GM10266 (cell line): ENCODE results near the gene PGAP2.
"Not testable (repeated sequence)": the region's sequence is repeated elsewhere in the genome, so short reads cannot be mapped to it uniquely, and the experiment has no call there.

Source experiments
- DNase-seq: peaks from one replicate; pipeline ENCODE4 v3.0.0; 2012; ENCODE audit errors: extremely low spot score
- CTCF ChIP-seq: IDR thresholded peaks from 2 replicates; pipeline ENCODE4 v1.5.1; 2012; ENCODE audit warnings: mild to moderate bottlenecking, low read depth; ENCODE audit not compliant: control insufficient read depth, insufficient read depth; ENCODE audit errors: missing control alignments

PGAP2 gene

GRCh38 chr11:3809624-3809928, 1.2 kb downstream of the PGAP2 start:
- no peak for DNase-seq
- TF ChIP-seq CTCF: no peak

- no peak for DNase-seq
- no peak for TF ChIP-seq CTCF
Measured at GRCh38 chr11:3810446-3810845, 2.1 kb downstream of the PGAP2 start.

GRCh38 chr11:3810951-3811350, 2.6 kb downstream of the PGAP2 start:
- DNase-seq: no peak
- TF ChIP-seq CTCF: no peak

- not testable (repeated sequence) for DNase-seq
Measured at GRCh38 chr11:3814832-3815231, 6.5 kb downstream of the PGAP2 start.

GRCh38 chr11:3815845-3816244, 7.5 kb downstream of the PGAP2 start:
- no peak for TF ChIP-seq CTCF
- DNase-seq: no peak

- no peak for TF ChIP-seq CTCF
- no peak for DNase-seq
Measured at GRCh38 chr11:3816673-3817072, 8.3 kb downstream of the PGAP2 start.

GRCh38 chr11:3817181-3817800, 8.9 kb downstream of the PGAP2 start:
- no peak for DNase-seq

More at GRCh38 chr11:3817181-3817800, 8.9 kb downstream of the PGAP2 start:
- TF ChIP-seq CTCF: no peak
